Upper lobe of left lung (tissue), 4 donors: ENCODE data around the gene DPP6.
"Not testable (repeated sequence)": the region's sequence is repeated elsewhere in the genome, so short reads cannot be mapped to it uniquely, and the experiment has no call there.

Experiments used
- CTCF ChIP-seq, 6 experiments: fragments of 450-650 bp in 4 of 6; fragments of 200-600 bp in 2 of 6; sonication (generic) in 2 of 6; IDR thresholded peaks; one replicate each; pipeline ENCODE4 v1.5.1; 2016 to 2019; ENCODE audit warnings: antibody characterized with exemption in 6 of 6
- EP300 ChIP-seq, 4 donors: sonication (generic); formaldehyde crosslinking; IDR thresholded peaks; one replicate each; pipeline ENCODE4 v1.5.1; 2017; ENCODE audit warnings: antibody characterized with exemption in 4 of 4, control low read depth in 2 of 4
- POLR2A ChIP-seq, 4 donors: fragments of 450-650 bp; IDR thresholded peaks; one replicate each; pipeline ENCODE4 v1.5.1; 2016 to 2017; ENCODE audit warnings: antibody characterized with exemption in 4 of 4, mild to moderate bottlenecking in 2 of 4
- POLR2AphosphoS5 ChIP-seq, 2 donors: sonication (generic); formaldehyde crosslinking; IDR thresholded peaks; one replicate each; pipeline ENCODE4 v1.5.1; 2017; ENCODE audit warnings: antibody characterized with exemption in 2 of 2

- TF ChIP-seq CTCF, POLR2A, POLR2AphosphoS5, EP300 (IDR thresholded peaks at IDR 0.05): not testable (repeated sequence)
These were observed 65.5 kb downstream of the DPP6 start for GRCh38 chr7:154117411-154118390.
